ENCODE results near the gene FXYD6.

Gene FXYD6

GRCh38 chr11:117914991-117915618 lies 38.6 kb upstream of the FXYD6 start:
- no peak overlapping the region for H3K27ac Mint-ChIP-seq
- H3K4me3 Mint-ChIP-seq, result no peak overlapping the region
- H3K27me3 Mint-ChIP-seq, result no peaks in the 10 kb centered on the region
- no peaks in the 10 kb centered on the region for H3K9me3 Mint-ChIP-seq
- H3K4me1 Mint-ChIP-seq (ENCODE audit: low read depth), result peaks cover 10% of the 10 kb centered on the region
- H3K36me3 Mint-ChIP-seq (ENCODE audit: low read depth), result no peaks in the 10 kb centered on the region

GRCh38 chr11:117914398-117914761 lies 37.9 kb upstream of the FXYD6 start:
- Mint-ChIP-seq H3K4me3 (no peak overlapping the region), H3K9me3 (no peaks in the 10 kb centered on the region), H3K36me3 (ENCODE audit: low read depth) (no peaks in the 10 kb centered on the region), H3K27ac (no peak overlapping the region), H3K27me3 (no peaks in the 10 kb centered on the region), H3K4me1 (ENCODE audit: low read depth) (peaks cover 3% of the 10 kb centered on the region)

DNA sequence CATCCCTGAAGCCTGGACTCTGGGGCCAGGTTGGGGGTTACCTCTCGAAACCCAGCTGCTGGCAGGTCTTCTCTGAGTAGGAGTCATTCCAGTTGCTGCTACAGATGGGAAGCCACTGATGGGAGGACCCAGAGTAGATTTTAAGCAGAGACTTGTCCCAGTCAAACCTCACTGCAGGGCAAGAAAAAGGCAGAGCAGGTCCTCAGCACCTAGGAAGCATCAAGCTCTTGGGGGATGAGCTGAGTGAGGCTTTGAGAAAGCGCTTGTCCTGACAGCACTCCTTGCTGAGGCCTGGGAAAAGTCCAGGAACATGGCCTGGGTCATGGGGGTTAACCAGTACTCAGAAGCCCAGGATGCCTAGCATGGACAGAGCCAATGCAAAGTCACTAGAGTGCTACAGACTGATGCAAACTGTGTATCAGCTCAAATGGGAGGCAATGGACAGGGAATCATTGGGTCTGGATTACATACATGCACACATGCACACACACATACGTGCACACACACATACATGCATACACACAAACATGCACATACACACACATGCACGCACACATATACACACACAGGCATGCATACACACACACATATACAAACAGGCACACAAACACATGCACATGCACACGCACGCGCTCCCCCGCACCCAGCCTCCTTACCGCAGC lies 37.4 kb upstream of the FXYD6 start:
- Mint-ChIP-seq H3K27ac (no peak overlapping the region), H3K4me3 (no peak overlapping the region), H3K4me1 (ENCODE audit: low read depth) (no peaks in the 10 kb centered on the region), H3K36me3 (ENCODE audit: low read depth) (no peaks in the 10 kb centered on the region), H3K27me3 (no peaks in the 10 kb centered on the region), H3K9me3 (no peaks in the 10 kb centered on the region)

GRCh38 chr11:117912497-117912896 lies 36.0 kb upstream of the FXYD6 start:
- no peaks in the 10 kb centered on the region for H3K36me3 Mint-ChIP-seq (ENCODE audit: low read depth)
- H3K4me1 Mint-ChIP-seq (ENCODE audit: low read depth), result peaks cover 8% of the 10 kb centered on the region
- no peaks in the 10 kb centered on the region for H3K9me3 Mint-ChIP-seq
- H3K4me3 Mint-ChIP-seq, result no peak overlapping the region
- H3K27me3 Mint-ChIP-seq, result no peaks in the 10 kb centered on the region
- no peak overlapping the region for H3K27ac Mint-ChIP-seq

DNA sequence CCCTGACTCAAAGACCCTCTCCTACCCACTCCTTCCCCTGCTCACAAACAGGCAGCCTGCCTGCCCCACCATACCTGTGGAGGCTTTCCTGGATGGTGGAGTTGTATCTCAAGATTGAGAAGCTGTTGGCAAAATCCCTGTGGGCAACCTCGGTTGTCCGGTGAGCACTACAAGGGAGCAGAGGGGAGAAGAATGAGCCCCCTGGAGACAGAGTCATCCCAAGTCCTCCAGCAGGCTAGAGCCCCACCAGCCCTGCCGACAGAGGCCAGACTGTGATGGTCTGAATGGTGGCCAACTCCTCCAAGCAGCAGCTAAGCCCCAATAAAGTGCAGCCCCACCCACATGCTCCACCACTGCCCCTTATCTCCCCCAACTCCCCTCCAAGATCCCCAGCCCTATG lies 35.2 kb upstream of the FXYD6 start:
- no peaks in the 10 kb centered on the region for H3K9me3 Mint-ChIP-seq
- H3K27me3 Mint-ChIP-seq, result no peaks in the 10 kb centered on the region
- H3K4me3 Mint-ChIP-seq, result no peak overlapping the region
- H3K27ac Mint-ChIP-seq, result no peak overlapping the region
- H3K36me3 Mint-ChIP-seq (ENCODE audit: low read depth), result no peaks in the 10 kb centered on the region
- peaks cover 13% of the 10 kb centered on the region for H3K4me1 Mint-ChIP-seq (ENCODE audit: low read depth)

GRCh38 chr11:117910941-117911655 lies 34.6 kb upstream of the FXYD6 start:
- H3K27me3 Mint-ChIP-seq, result no peaks in the 10 kb centered on the region
- no peak overlapping the region for H3K4me3 Mint-ChIP-seq
- H3K36me3 Mint-ChIP-seq (ENCODE audit: low read depth), result no peaks in the 10 kb centered on the region
- H3K27ac Mint-ChIP-seq, result no peak overlapping the region
- H3K9me3 Mint-ChIP-seq, result no peaks in the 10 kb centered on the region
- H3K4me1 Mint-ChIP-seq (ENCODE audit: low read depth), result peaks cover 13% of the 10 kb centered on the region

- Mint-ChIP-seq H3K36me3 (ENCODE audit: low read depth) (no peaks in the 10 kb centered on the region), H3K27ac (no peak overlapping the region), H3K9me3 (no peaks in the 10 kb centered on the region)
Measured at GRCh38 chr11:117910525-117910924, 34.1 kb upstream of the FXYD6 start.

DNA sequence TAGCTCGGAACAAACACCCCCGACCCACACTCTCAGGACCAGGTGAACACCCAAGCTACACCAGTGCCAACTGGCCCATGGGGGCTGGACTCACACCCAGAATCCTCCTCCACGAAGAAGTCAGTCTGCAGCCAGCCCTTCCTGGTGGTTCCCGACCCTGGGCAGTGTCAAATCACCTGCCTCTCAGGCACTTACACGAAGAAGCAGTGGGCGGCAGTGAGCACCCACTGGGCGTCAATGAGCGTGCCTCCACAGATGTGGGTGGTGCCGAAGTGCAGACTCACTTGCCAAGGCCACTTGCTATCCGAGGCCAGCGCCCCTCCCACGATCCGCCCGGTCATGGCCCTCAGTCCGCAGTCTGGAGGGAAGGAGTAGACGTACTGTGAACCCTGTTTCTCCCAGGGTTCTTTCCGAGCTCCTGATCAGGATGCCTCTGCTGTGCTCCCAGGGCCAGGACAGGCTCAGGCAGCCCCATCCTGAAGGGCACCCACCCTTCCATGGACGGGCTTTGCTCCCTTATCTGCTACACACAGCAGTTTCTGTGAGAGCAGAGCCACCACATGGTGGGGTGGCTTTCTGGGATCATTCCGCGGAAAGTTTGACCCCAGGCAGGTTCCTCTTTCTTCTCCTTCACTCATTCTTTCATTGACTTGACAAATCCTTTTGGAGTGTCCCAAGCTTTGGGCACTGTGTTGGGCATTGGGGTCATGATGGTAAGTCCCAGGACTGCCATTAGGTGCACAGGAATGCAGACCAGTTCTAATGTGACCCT lies 33.3 kb upstream of the FXYD6 start:
- Mint-ChIP-seq H3K36me3 (ENCODE audit: low read depth) (no peaks in the 10 kb centered on the region), H3K9me3 (no peaks in the 10 kb centered on the region), H3K27ac (no peak overlapping the region), H3K4me1 (ENCODE audit: low read depth) (peaks cover 13% of the 10 kb centered on the region), H3K4me3 (no peak overlapping the region), H3K27me3 (no peaks in the 10 kb centered on the region)

More at GRCh38 chr11:117910525-117910924, 34.1 kb upstream of the FXYD6 start:
- peaks cover 13% of the 10 kb centered on the region for H3K4me1 Mint-ChIP-seq (ENCODE audit: low read depth)
- H3K4me3 Mint-ChIP-seq, result no peak overlapping the region
- H3K27me3 Mint-ChIP-seq, result no peaks in the 10 kb centered on the region

GRCh38 chr11:117908959-117909610 lies 32.6 kb upstream of the FXYD6 start:
- Mint-ChIP-seq H3K27ac (no peak overlapping the region), H3K4me3 (no peak overlapping the region), H3K36me3 (ENCODE audit: low read depth) (no peaks in the 10 kb centered on the region), H3K4me1 (ENCODE audit: low read depth) (peaks cover 13% of the 10 kb centered on the region), H3K27me3 (no peaks in the 10 kb centered on the region), H3K9me3 (no peaks in the 10 kb centered on the region)

GRCh38 chr11:117908109-117908895 lies 31.8 kb upstream of the FXYD6 start:
- Mint-ChIP-seq H3K4me3 (peak overlapping the region; percentile 31), H3K27me3 (no peaks in the 10 kb centered on the region), H3K4me1 (ENCODE audit: low read depth) (peaks cover 13% of the 10 kb centered on the region), H3K9me3 (no peaks in the 10 kb centered on the region), H3K36me3 (ENCODE audit: low read depth) (no peaks in the 10 kb centered on the region), H3K27ac (no peak overlapping the region)

DNA sequence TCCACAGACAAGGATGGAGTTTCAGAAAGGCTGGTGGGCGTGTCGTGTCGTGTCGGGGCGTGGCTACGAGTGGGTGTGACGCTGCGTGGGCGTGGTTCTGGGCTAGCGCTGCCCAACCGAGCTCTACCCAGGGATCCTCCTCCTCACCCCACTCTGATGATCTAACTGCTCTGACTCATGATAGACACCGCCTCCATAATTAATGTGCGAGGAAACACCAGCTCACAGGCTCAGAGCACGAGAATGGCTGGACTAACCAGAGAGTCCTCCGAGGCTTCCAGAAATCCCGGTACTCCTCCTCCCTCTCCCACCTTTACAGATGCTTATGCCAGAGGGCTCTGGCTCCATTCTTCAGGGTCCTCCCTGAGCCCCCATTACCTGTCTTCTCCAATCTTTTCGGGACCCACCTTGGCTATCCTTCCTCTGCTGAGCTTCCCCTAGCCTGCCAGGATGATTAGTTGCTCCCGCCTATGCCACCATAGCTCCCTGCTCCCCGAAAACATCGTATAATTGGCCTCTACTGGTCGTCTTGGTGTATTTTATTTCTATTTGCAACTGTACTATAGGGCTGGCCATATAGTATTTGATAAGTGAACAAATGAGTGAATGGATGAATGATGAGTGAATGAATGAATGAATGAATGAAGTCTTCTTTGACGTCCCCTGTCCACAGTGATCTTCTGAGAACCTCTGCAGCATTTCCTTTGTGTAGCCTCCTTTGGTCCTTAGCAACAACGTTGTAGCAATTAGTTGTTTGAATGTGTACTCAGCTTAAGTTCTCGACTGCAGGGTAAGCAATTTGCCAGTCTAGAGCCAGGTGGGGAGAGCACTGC lies 31.0 kb upstream of the FXYD6 start:
- peak overlapping the region; percentile 31 for H3K4me3 Mint-ChIP-seq

GRCh38 chr11:117906710-117907109 lies 30.3 kb upstream of the FXYD6 start:
- H3K4me3 Mint-ChIP-seq, result no peak overlapping the region
- H3K27me3 Mint-ChIP-seq, result no peaks in the 10 kb centered on the region
- no peak overlapping the region for H3K27ac Mint-ChIP-seq
- no peaks in the 10 kb centered on the region for H3K36me3 Mint-ChIP-seq (ENCODE audit: low read depth)
- H3K9me3 Mint-ChIP-seq, result no peaks in the 10 kb centered on the region
- peaks cover 13% of the 10 kb centered on the region for H3K4me1 Mint-ChIP-seq (ENCODE audit: low read depth)

More for the DNA sequence above, 31.0 kb upstream of the FXYD6 start:
- Mint-ChIP-seq H3K4me1 (ENCODE audit: low read depth) (peaks cover 13% of the 10 kb centered on the region), H3K27me3 (no peaks in the 10 kb centered on the region), H3K9me3 (no peaks in the 10 kb centered on the region), H3K27ac (peak overlapping the region; percentile 4), H3K36me3 (ENCODE audit: low read depth) (no peaks in the 10 kb centered on the region)

- H3K27me3 Mint-ChIP-seq, result no peaks in the 10 kb centered on the region
Measured at GRCh38 chr11:117906126-117906525, 29.7 kb upstream of the FXYD6 start.

More at GRCh38 chr11:117906126-117906525, 29.7 kb upstream of the FXYD6 start:
- no peak overlapping the region for H3K27ac Mint-ChIP-seq
- peaks cover 13% of the 10 kb centered on the region for H3K4me1 Mint-ChIP-seq (ENCODE audit: low read depth)
- no peaks in the 10 kb centered on the region for H3K9me3 Mint-ChIP-seq
- H3K36me3 Mint-ChIP-seq (ENCODE audit: low read depth), result no peaks in the 10 kb centered on the region
- H3K4me3 Mint-ChIP-seq, result no peak overlapping the region
